Transverse colon (tissue), 4 donors: ENCODE data around the gene SRRM4.

ENCODE experiments used
- EP300 ChIP-seq: sonication (generic); formaldehyde crosslinking; IDR thresholded peaks from one replicate; pipeline ENCODE4 v1.6.1; 2017; ENCODE audit warnings: antibody characterized with exemption, low read depth
- POLR2A ChIP-seq: fragments of 450-650 bp; IDR thresholded peaks from one replicate; pipeline ENCODE4 v1.6.1; 2016; ENCODE audit warnings: antibody characterized with exemption, mild to moderate bottlenecking, moderate library complexity
- POLR2AphosphoS5 ChIP-seq, 3 donors: sonication (generic); formaldehyde crosslinking; IDR thresholded peaks; one replicate each; pipeline ENCODE4 v1.6.1; 2016; ENCODE audit warnings: antibody characterized with exemption in 3 of 3
- TF ChIP-seq, protein P1 (sequence below), 5 experiments: fragments of 200-600 bp in 3 of 5; fragments of 450-650 bp in 2 of 5; sonication (generic) in 3 of 5; IDR thresholded peaks; 1 replicate in 2 of 5; 2 replicates in 3 of 5; pipeline ENCODE4 v1.5.1; 2016 to 2017; ENCODE audit warnings: antibody characterized with exemption in 5 of 5, inconsistent platforms in 3 of 5, mild to moderate bottlenecking in 2 of 5, moderate library complexity in 1 of 5

GRCh38 chr12:119019166-119019565, 37.8 kb downstream of the SRRM4 start:
- TF ChIP-seq, protein P1, sequence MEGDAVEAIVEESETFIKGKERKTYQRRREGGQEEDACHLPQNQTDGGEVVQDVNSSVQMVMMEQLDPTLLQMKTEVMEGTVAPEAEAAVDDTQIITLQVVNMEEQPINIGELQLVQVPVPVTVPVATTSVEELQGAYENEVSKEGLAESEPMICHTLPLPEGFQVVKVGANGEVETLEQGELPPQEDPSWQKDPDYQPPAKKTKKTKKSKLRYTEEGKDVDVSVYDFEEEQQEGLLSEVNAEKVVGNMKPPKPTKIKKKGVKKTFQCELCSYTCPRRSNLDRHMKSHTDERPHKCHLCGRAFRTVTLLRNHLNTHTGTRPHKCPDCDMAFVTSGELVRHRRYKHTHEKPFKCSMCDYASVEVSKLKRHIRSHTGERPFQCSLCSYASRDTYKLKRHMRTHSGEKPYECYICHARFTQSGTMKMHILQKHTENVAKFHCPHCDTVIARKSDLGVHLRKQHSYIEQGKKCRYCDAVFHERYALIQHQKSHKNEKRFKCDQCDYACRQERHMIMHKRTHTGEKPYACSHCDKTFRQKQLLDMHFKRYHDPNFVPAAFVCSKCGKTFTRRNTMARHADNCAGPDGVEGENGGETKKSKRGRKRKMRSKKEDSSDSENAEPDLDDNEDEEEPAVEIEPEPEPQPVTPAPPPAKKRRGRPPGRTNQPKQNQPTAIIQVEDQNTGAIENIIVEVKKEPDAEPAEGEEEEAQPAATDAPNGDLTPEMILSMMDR (IDR thresholded peaks at IDR 0.05), result no peak
- no peak for TF ChIP-seq POLR2A
- TF ChIP-seq POLR2AphosphoS5 (IDR thresholded peaks at IDR 0.05), result no peak
- TF ChIP-seq EP300, result no peak
